Activated naive CD4-positive, alpha-beta T cell treated with Interleukin-2 at 50 U/mL for 16 hours (primary cell): ENCODE data around the gene TASP1.

Experiments used
- DNase-seq: peaks from one replicate; pipeline ENCODE4 v3.0.0-alpha.2; 2020

The TASP1 gene

DNA sequence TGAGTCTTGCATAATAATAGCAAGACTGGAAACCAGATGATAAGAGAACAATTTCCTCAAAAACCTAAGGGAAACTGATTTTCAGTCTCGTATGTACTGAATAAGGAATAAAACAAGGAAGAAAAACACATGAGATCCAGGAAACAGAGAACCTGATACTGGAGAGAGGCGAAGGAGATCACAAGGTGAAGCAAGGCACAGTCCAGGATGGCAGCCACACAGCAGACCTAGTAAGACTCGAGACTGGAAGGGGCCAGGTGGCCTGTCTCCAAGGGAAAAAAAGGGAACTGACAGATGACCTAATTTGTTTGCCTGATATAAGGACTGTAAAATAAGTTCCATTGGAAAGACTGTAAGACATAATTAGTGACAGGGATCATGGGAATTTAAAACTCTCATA lies 71.1 kb downstream of the TASP1 start:
- no peak for DNase-seq

DNA sequence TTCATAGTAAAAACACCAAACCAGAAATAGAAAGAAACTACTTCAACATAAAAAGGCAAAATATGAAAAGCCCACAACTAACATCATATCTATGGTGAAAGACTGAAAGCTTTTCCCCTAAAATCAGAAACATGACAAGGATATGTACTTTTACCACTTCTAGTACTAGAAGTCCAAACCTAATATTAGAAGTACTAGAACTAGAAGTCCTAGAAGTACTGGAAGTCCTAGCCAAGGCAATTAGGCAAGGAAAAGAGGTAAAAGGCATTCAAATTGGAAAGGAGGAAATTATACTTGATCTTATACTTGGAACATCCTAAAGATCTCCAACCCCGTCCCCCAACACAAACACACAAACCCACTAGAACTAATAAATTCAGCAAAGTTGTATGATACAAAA lies 74.9 kb downstream of the TASP1 start:
- DNase-seq = no peak

DNA sequence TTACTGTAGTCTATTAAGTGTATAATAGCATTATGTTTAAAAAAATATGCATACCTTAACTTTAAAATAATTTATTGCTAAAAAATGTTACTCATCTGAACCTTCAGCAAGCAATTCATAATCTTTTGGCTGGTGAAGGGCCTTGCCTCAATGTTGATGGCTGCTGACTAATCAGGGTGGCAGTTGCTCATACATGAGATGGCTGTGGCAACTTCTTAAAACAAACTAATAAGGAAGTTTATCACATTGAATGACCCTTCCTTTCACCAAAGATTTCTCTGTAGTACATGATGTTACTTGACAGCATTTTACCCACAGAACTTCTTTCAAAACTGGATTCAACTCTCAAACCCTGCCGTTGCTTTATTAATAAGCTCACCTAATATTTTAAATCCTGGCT lies 84.0 kb downstream of the TASP1 start:
- no peak for DNase-seq

DNA sequence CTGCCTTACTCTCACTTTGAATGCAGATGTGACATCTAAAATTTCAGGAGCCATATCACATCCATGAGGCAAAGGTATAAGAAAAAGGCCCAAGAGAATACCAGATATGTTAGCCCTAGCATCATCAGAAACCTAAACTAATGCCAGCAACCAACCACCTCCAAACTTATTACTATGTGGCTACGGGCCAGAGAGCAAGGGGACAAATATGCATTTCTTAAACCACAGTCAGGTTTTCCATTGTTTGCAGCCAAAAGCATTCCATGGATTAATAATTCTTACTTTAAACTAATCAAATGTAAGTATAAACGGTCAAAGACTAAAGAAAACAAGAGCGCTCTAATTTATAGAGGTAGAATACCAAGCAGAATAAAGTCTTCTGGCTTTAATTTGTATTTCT lies 84.7 kb downstream of the TASP1 start:
- DNase-seq = no peak

DNA sequence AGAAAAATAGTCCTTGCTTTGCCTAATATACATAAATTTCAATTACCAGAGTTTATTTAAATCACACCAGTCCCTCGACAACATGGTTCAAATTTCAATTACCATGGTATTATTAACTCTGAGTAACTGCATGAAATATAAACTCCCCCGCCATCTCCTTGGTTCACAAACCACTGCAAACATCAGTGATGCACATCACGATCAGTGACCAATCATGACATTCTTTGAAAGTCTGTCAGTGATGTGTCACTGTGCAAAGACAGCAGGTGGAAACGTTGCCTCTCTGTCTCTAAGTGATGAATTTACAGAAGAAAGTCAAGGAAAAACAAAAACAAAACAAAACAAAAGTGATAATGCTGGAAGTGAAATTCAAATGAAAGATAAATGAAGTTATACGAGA lies 86.7 kb downstream of the TASP1 start:
- DNase-seq = no peak

DNA sequence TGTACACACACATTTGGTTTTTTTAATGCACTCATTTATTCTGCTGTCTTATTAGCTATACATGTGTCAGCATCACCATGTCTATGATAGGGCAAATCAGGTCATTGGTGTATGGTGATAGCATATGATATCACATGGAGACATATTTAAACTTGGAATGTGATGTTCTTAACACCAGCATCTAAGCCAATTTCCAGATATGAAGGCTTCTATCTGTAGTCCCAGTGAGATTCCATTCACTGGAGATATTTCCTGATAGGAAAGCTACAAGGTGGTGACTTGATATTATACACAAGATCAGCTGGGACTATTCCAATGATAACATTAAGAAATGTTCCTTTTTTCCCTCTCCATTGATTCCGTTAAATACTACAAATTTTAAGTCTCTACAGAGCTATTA lies 89.3 kb downstream of the TASP1 start:
- no peak for DNase-seq

DNA sequence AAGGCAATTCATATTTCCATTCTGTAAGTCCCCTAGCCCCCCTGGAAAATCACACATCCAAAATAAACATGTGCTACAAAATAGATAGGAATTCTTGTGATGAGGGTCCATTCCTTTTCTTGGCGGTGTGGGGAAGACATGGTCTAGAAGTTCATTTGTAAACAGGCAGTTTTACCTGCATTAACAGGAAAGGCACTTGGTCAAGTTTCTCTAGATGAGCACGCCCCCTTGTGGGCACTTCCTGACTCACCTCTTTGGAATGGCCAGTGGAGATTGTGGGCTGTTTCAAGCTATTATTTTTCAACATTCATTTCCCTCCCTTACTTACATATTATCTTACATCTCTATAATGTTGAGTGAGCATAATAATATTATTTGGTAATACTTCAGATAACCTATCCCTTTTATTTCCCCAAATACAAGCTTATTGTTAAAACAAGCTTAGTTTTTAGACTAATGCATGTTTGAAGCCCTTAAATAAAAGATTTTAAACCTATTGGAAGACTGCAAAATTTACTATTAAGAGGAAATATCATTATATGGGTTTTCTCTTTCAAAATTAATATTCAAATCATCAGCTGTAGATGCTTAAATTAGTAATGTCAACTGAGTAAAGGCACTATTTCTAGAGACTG lies 92.1 kb downstream of the TASP1 start:
- DNase-seq = peak; percentile 66

DNA sequence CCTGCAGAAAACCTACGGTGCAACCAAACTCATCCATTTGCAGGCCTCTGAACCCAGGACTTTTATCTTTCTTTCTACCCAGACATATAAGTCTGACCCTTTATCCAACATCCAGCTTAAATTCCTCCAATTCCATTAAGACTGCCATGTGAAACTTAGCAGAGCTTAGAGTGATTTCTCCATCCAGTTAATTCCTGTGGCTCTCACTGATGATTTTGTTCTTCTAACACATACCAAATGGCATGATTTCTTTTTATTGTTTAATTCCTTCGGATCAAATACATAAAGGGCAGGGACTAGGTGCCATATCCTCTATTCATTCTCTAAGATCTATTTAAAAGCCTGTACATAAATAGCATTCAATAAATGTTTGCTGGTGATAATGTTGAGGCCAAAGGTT lies 92.9 kb downstream of the TASP1 start:
- no peak for DNase-seq

DNA sequence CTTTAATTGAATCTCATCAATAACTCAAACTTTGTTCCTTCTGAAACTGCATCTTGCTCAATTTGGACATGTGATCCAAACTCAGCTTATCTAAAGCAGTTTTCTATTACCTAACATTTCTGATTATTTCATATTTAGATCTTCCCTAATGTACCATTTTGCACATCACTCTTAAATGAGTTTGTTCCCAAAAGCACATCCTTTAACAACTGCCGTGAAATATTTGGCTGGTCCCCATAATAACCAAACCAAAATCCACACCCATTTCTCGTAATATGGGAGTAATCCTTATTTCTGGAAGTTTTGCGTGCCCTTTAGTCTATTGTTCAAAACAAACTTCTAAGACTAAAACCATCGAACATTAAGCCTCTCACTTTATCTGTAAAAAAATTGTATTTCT lies 94.9 kb downstream of the TASP1 start:
- DNase-seq = no peak

DNA sequence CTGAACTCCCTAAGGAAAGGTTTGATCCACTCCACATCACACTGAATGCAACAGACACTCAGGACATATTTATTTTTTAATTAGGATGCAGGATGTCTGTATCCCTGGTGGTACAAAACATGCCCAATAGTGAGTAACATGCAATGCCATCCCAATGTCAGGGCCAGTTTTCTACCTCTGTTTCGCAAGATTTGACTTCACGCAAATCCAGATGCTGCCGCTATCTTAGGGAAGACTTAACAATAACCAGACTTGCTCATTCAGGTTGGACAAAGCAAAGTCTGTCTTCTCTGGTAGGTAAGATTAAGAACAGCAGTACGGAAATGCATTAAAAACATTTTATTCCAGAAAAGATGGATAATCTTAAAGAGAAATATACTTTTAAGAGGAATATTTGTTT lies 103.1 kb downstream of the TASP1 start:
- no peak for DNase-seq

DNA sequence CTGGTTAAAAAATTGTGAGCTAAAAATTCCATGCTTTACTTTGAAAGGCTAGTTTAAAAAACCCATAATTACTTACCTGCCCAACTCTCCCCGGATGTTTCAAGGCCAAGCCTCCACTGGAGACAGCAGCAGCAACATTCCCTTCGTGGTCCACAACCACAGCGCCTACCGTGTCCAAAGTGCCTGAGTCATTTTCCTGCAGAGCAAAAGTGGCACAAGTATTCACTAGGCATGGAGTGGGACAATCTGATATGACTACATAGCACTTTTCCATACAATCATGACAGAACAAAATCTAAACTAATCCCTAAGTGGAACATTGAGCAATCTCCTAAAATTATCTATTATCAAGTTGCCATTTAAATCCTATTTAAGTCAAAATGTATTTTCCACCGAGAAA lies 104.8 kb downstream of the TASP1 start:
- no peak for DNase-seq

DNA sequence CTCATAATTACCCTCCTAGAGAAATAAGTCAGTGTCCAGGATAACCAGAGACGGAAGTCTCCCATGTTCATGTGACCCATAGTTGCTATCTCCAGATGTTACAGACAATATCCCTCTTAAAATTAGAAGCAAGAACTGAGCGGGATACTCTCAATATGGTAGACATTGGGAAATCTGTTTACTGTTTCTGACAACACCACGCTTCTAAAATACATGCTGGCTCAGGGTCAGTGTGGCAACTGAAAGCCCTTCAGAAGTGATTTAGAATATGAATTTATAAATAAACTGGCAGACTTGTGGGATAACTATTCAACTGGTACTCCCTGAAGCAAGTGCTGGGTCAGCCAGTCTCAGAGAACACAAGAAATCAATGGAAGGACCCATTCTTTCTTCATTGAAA lies 108.6 kb downstream of the TASP1 start:
- DNase-seq = no peak

DNA sequence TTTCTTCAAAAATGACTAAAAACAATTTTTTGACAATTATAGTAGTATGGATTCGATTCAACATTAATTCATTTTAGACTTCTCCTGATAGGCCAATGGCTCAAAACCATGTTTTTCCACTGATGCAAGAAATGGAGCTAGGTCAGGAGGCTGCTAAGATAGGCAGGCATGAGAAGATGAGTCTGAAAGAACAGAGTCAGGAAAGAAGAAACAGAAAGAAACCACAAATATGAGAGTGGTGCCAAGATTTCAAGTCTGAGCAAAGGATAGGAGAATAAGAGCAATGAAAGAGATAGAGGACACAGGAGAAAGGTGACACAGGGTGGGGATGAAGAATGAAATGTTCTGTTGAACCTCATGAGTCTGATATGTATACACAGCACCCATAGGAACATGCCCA lies 112.2 kb downstream of the TASP1 start:
- no peak for DNase-seq

DNA sequence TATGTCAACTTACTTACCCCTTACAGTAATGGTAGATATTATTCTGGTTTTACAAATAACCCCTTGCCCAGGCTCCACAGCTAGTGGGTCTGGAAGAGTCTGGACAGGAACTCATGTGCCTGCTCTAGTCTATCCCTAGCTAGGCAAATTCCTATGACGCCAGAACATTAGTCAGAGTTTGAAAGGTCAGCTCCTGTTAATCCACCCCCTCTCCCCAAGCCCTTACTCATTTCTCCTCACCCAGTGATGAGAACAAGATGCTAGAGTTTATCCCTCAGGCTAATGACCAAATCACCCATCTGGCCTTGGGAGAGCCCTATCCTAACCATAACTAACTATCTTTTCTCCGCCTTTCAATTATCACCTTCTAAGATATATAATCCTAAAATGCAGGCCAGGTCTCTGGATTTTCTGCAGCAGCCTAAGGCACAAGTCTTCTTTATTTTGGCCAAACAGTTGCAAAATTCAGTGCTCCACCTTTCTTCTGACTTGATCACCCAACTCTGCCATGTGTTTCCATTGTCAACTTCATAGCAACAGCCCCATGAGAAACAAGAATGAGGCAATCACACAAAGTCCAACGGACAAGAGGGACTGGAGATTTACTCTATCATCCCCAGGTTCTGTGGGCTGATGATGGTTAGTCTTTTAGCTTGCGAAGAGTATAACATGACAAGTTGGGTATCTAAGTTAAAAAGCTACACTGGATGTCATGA lies 113.3 kb downstream of the TASP1 start:
- no peak for DNase-seq

DNA sequence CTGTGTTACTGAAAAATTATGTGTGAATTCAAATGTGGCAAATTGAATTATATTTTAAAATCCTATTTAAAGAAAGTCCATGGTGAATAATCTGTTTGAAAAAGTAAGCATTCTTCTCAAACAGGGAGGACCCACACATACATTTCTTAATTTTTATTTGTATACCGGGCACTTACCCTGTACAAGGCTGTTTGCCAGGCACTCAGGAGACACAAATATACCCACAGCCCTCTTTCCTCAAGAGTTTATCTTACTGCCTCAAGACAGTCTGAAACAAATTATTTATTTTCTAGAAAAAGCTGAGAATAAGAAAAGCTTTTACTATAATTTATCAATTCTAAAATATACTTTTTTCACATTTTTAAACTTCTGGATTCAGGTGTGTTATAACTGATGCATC lies 114.4 kb downstream of the TASP1 start:
- no peak for DNase-seq

DNA sequence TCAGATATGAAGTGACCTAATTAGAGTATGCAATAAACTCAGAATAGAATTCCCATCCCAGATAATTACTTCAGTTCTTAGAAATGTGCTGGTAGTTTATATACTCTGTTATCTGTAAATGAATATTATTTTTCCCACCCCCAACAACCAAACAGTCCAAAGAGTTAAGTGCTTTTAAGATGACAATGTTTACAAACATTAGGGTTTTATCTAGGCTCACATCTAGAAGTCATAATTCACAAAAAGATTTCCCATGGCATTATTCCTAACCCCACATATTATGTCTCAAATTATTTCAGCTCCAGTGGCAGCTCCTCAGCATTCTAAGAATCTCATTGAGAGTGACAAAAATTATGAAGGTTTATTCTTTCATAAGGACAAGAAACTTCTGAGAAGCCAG lies 120.9 kb downstream of the TASP1 start:
- no peak for DNase-seq

DNA sequence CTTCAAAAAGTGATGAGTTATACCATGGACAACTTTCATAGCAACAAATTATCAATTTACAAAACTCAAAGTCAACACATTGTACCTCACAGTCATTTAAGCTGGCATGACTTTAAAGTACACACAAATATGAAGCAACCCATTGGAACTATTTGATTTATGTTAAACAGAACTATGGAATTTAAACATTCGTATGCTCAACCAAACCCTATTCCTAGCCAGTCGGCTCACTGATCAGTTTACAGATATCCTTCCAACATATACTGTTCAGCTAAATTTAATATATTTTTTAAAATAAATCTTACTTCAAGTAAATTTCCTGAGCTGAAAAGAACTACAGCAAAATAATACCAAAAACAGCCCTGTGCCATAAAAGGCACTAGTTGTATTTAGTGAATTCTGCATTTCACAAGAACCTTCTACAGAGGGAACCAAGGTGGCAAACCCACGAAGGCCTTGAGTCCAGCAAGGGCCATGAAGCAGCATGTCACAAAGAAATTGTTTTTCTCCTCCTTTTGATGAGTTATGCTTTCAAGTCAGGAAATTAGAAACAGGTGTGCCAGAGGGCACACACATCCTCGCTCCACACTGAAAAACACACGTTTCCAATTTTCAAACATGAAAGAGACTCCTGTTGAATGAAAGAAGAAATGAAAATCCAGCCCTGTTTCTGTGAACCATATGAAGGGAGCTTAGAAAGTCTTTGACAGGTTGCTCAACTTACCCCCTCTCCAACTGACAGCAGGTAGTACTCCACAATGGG lies 122.8 kb downstream of the TASP1 start:
- DNase-seq = no peak

DNA sequence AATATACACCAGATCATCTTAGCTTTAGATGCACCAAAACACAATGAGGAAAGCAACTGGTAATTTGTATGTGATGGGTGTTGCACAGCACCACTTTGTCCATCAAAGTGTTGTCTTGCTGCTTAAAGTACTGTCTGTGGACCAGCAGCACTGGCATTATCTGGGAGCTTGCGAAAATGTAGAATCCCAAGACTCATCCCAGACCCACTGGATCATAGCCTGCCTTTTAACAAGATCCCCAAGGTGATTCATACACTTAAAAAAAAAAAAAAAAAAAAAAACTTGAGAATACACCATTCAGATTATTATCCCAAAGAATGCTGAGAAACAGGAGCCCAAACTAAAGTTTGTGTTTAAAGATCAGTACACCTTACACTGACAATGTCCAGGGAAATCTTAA lies 123.4 kb downstream of the TASP1 start:
- DNase-seq = no peak

DNA sequence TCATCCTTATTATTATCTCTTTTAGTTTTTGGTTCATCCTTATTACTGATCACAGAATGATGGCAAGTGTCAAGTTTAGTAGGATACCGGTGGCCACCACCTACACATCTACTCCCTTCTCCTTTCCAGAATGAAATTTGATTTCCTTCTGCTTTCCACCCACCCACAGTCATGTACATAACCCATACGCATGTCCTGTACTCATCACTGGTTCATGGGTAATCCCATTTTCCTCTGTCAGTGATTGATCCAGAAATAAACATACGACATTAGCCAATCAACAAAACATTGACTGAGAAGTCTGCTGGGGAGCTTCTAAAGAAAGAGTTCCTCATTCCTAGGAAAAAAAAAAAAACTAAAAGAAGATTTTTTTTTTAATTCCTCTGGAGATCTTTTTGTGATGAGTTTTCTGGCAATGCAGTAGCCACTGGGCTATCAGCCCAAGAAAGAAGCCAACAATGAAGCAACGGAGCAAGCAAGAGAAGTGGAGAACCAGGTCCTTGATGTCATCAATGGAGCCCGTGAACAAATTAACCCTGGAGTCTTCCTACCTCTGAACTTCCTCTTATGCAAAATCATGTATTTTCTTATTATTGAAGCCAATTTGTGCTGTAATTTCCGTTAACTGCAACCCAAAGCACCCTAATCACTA lies 127.8 kb downstream of the TASP1 start:
- no peak for DNase-seq

DNA sequence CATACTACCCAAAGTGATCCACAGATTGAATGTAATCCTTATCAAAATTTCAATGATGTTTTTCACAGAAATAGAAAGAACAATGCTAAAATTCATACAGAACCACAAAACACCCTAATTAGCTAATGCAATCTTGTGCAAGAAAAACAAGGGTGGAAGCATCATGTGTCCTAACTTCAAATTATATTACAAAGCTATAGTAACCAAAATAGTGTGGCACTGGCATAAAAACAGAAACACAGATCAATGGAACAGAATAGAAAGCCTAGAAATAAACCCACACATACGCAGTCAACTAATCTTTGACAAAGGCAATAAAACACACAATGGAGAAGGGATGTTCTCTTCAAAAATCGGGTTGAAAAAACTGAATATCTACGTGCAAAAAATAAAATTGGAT lies 131.1 kb downstream of the TASP1 start:
- DNase-seq = no peak

DNA sequence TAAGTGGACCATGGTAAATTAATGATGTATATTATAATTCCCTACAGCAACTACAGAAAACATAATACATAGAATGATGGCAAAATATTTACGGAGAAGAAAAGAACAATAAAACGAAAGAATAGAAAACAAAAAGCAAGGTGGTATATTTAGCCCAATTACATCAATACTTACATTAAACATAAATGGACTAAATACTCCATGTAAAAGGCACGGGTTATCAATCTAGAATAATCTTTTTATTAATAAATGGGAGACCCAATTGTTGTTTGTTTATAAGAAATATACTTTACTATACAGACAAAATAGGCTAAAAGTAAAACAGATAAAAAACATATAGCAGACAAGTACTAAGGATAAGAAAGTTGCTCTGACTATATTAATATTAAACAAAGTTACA lies 137.2 kb downstream of the TASP1 start:
- DNase-seq = no peak

DNA sequence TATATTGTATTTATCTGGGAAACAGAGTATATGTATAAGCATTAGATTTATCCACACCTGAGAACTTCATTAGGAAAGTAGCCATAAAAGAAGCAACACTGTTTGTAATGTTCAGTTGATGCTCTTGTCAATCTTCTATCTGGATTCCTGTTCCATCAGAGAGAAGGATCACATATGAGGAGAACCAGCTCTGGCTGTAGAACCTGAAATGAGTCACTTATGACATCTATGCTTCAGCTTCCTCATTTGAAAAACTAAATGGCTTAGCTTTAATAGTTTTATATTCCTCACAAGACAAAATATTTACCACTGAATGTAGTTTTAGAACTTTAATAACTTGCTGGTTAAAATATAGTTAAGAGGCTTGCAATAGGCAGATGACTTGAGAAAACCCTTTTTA lies 144.7 kb downstream of the TASP1 start:
- no peak for DNase-seq

DNA sequence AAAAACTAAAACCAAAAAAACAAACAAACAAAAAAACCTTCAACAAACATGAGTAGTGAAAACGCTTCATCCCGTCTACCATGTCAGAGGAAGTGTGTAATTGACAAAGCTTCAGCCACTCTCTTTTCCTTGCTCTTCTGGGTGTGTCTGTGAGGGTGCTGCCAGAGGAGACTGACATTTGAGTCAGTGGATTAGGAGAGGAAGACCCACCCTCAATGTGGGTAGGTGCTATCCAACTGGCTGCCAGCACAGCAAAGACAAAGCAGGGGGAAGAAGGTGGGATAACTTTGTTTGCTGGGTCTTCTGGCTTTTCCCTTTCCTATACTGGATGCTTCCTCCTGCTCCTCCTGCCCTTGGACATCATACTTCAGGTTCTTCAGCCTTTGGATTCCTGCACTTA lies 145.6 kb downstream of the TASP1 start:
- DNase-seq = no peak

DNA sequence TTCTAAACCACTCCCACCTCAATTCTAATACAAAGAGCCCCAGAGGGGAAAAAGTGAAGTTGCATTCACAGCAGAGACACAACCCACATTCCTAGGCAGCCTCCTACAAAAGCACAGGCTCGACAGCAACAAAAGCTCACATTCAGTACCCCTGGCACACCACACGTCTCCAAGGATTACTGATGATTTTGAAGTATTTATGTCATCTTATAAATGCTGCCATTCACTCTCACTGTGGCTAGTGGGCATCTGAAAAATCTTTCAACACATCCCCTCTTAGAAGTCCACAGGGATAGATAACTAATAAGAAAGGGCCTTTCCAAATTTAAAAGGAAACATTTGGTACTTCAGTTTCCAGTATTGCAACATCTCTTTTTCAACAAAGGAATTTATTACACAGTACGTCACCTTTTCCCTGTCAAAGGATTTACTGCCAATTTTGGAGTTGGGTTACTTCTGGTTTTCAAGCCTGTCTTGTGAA lies 146.7 kb downstream of the TASP1 start:
- DNase-seq = no peak
